GM12878 (cell line): ENCODE data around the gene SCYGR2. TPM values are rescaled to one million over a fixed set of nuclear protein-coding genes. Genes with fewer than 3 reads are reported as not detected.

Experiments used
- ATAC-seq: fragments of 200-7000 bp; cut with Tn5 transposase; 3 replicates; pipeline ENCODE4 v1.9.1; 2020; ENCODE audit warnings: mild to moderate bottlenecking, moderate library complexity
- BruUV-seq: library from RNA; stranded (reverse); fragments of 400-500 nt; replicated peaks from 2 replicates; lab custom pipeline; 2021; lab: Mats Ljungman, UMichigan
- CTCF ChIA-PET: fragments of 300-600 bp; sonication (Branson Sonifier 250); formaldehyde crosslinking; extraction: SDS; loops from one replicate; lab custom pipeline; 2021; ENCODE audit warnings: inconsistent platforms; lab: Yijun Ruan, JAX
- POLR2A ChIA-PET: fragments of 350-600 bp; formaldehyde crosslinking; extraction: SDS; loops from one replicate; lab custom pipeline; 2021; ENCODE audit warnings: inconsistent platforms; lab: Charles Lee
- RAD21 ChIA-PET: fragments of 300-600 bp; sonication (Branson Sonifier 250); formaldehyde crosslinking; loops from one replicate; lab custom pipeline; 2023; ENCODE audit warnings: antibody characterized with exemption; ENCODE audit not compliant: unreplicated experiment; lab: Charles Lee
- SMC1A ChIA-PET: fragments of 300-600 bp; sonication (Branson Sonifier 250); formaldehyde crosslinking; loops from one replicate; lab custom pipeline; 2023; ENCODE audit not compliant: unreplicated experiment, uncharacterized antibody; lab: Charles Lee
- DNase-seq: peaks from one replicate; pipeline ENCODE4 v3.0.0-alpha.2; 2011; ENCODE audit warnings: low read depth, low spot score
- FAIRE-seq: peaks from 3 replicates; lab custom pipeline; 2011; peaks lifted over from hg19 to GRCh38; lab: Jason Lieb, UNC
- H2AFZ ChIP-seq: 2 replicates; pipeline ENCODE4 v1.6.0; 2011; ENCODE audit warnings: low read depth, low read length, control low read depth; ENCODE audit not compliant: control insufficient read depth
- H3K27ac ChIP-seq: 2 replicates; pipeline ENCODE4 v1.5.1; 2011; ENCODE audit warnings: control low read depth; ENCODE audit not compliant: control insufficient read depth, insufficient read depth
- H3K27me3 ChIP-seq, 2 experiments: replicated peaks in 1 of 2; 2 replicates each; pipeline versions ENCODE4 v1.6.0 to v1.6.1; 2011; ENCODE audit warnings: low read length in 1 of 2; ENCODE audit not compliant: control insufficient read depth in 2 of 2, insufficient read depth in 2 of 2
- H3K36me3 ChIP-seq, 2 experiments: 2 replicates each; pipeline ENCODE4 v1.5.1; 2011; ENCODE audit warnings: low read length in 1 of 2; ENCODE audit not compliant: control insufficient read depth in 2 of 2, insufficient read depth in 2 of 2
- H3K4me1 ChIP-seq: 2 replicates; pipeline ENCODE4 v1.6.1; 2011; ENCODE audit warnings: mild to moderate bottlenecking, low read length, moderate library complexity, mixed read lengths; ENCODE audit not compliant: control insufficient read depth, insufficient read depth
- H3K4me2 ChIP-seq: 2 replicates; pipeline ENCODE4 v1.6.0; 2011; ENCODE audit warnings: control low read depth; ENCODE audit not compliant: control insufficient read depth, insufficient read depth
- H3K4me3 ChIP-seq: fragments of 200-600 bp; sonication (generic); 2 replicates; pipeline ENCODE4 v1.5.1; 2016
- H3K79me2 ChIP-seq: 2 replicates; pipeline ENCODE4 v1.6.0; 2011; ENCODE audit warnings: low read length; ENCODE audit not compliant: control insufficient read depth, insufficient read depth
- H3K9ac ChIP-seq: 2 replicates; pipeline ENCODE4 v1.8.0; 2011; ENCODE audit warnings: low read length, control low read depth, mixed read lengths; ENCODE audit not compliant: control insufficient read depth, insufficient read depth
- H3K9me3 ChIP-seq: replicated peaks from 3 replicates; pipeline ENCODE4 v1.5.1; 2011; ENCODE audit warnings: mild to moderate bottlenecking, low read length; ENCODE audit not compliant: control insufficient read depth, insufficient read depth
- H4K20me1 ChIP-seq: 2 replicates; pipeline ENCODE4 v1.6.0; 2011; ENCODE audit not compliant: control insufficient read depth, insufficient read depth
- CHD2 ChIP-seq: IDR thresholded peaks from 2 replicates; pipeline ENCODE4 v1.6.1; 2011; ENCODE audit warnings: low read depth, low read length, improper control_type of control experiment, borderline replicate concordance
- EED ChIP-seq: sonication (generic); IDR thresholded peaks from 2 replicates; pipeline ENCODE4 v1.6.1; 2016; ENCODE audit warnings: antibody characterized with exemption, low read depth
- NFXL1 ChIP-seq: fragments of 450-650 bp; IDR thresholded peaks from 2 replicates; pipeline ENCODE4 v1.6.1; 2017; ENCODE audit warnings: antibody characterized with exemption, mild to moderate bottlenecking, borderline replicate concordance
- POU2F2 ChIP-seq: IDR thresholded peaks from 3 replicates; pipeline ENCODE4 v1.6.1; 2011; ENCODE audit warnings: low read depth, mild to moderate bottlenecking, low read length, borderline replicate concordance
- RBBP5 ChIP-seq: fragments of 200-600 bp; sonication (generic); conservative IDR thresholded peaks from 2 replicates; pipeline ENCODE4 v1.6.1; 2016
- SREBF2 ChIP-seq: IDR thresholded peaks from 2 replicates; pipeline ENCODE4 v1.6.1; 2012; ENCODE audit warnings: mild to moderate bottlenecking, low read length
- SUZ12 ChIP-seq: fragments of 200-600 bp; sonication (generic); IDR thresholded peaks from one replicate; pipeline ENCODE4 v1.6.1; 2018; ENCODE audit warnings: antibody characterized with exemption, mild to moderate bottlenecking; ENCODE audit not compliant: unreplicated experiment
- TCF3 ChIP-seq: IDR thresholded peaks from 2 replicates; pipeline ENCODE4 v1.6.1; 2012; ENCODE audit warnings: low read depth, mild to moderate bottlenecking, low read length, borderline replicate concordance; ENCODE audit not compliant: insufficient read depth
- ZNF217 ChIP-seq: fragments of 450-650 bp; IDR thresholded peaks from 2 replicates; pipeline ENCODE4 v1.6.1; 2017; ENCODE audit warnings: antibody characterized with exemption, mild to moderate bottlenecking
- ZSCAN29 ChIP-seq: fragments of 450-650 bp; IDR thresholded peaks from 2 replicates; pipeline ENCODE4 v1.6.1; 2017; ENCODE audit warnings: mild to moderate bottlenecking, moderate library complexity
- WGBS: methylation state at CpG from one replicate; pipeline ENCODE4 v1.1.6; 2016; ENCODE audit warnings: low lambda C conversion rate; ENCODE audit not compliant: insufficient replicate concordance, insufficient coverage; ENCODE audit errors: missing lambda C conversion rate; 5-methylcytosine and 5-hydroxymethylcytosine counted together
- in situ Hi-C: fragments of 300-500 bp; cut with MboI; formaldehyde crosslinking; loops from 9 replicates; pipeline ENCODE4 v1.14.3; 2018; ENCODE audit warnings: mixed read lengths
- intact Hi-C: fragments of 100-400 bp; cut with micrococcal nuclease; formaldehyde crosslinking; loops from one replicate; pipeline ENCODE4 v1.14.2; 2022; ENCODE audit not compliant: unreplicated experiment
- polyA plus RNA-seq, 11 experiments: library from polyadenylated mRNA; depleted of rRNA in 4 of 11; unstranded in 6 of 11; stranded (reverse) in 5 of 11; fragments of >200 nt; fragmentation: Nextera tagmentation in 4 of 11; fragmentation: Illumina TruSeq in 1 of 11; extraction: Ambion mirVana in 4 of 11; extraction: Trizol in 1 of 11; gene quantifications; 1 replicate in 1 of 11; 2 replicates in 10 of 11; pipeline versions ENCODE4 v1.2.1 to v1.2.3, GENCODE V29; 2011 to 2016; ENCODE audit warnings: inconsistent platforms in 2 of 11, missing spikeins in 2 of 11, low read depth in 1 of 11
- total RNA-seq, 4 experiments: library from RNA; depleted of rRNA in 3 of 4; stranded (reverse); fragments of >200 nt in 3 of 4; fragmentation: Illumina TruSeq in 1 of 4; extraction: Trizol in 1 of 4; gene quantifications; 2 replicates each; pipeline versions ENCODE4 v1.2.1 to v1.2.3, GENCODE V29; 2013 to 2021
- TF ChIP-seq, protein P1 (sequence below): fragments of 450-650 bp; formaldehyde crosslinking; IDR thresholded peaks from 2 replicates; pipeline ENCODE4 v1.4.0; 2022; ENCODE audit warnings: mild to moderate bottlenecking, moderate library complexity
- TF ChIP-seq, protein P2 (sequence below): fragments of 450-650 bp; conservative IDR thresholded peaks from 2 replicates; pipeline ENCODE4 v1.6.1; 2017; ENCODE audit warnings: mild to moderate bottlenecking, moderate library complexity

SCYGR2 gene
- total and polyA plus RNA-seq, 10 of the 15 experiments (the other 5 are each of a cell fraction or from before 2014, with no cell fraction given), result not detected

DNA sequence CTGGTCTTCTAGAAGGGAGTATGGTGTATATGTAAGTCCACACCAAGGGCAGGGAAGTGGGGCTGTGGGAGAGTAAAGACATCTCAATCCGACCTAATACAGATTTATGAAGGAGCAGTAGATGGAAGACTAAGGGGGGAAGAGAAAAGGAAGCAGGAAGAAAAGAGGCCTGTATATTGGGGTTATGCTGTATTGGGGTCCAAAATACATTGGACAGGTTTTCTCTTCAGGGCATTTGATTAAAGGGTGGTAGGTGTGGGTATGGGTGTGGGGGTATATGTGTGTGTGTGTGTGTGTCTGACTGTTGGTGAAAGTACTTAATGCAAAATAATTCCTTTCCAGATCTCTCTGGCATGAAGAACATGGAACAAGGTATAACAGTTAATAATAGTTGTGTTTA lies 33.6 kb upstream of the SCYGR2 start:
- no peak overlapping the region for H3K27ac ChIP-seq
- ChIA-PET CTCF (interaction anchor here (3.9 kb wide), 1 partner anchor 159 kb away, joined by 28 read pairs; no protein-coding TSS in a partner anchor), RAD21 (no interaction called here), POLR2A (no interaction called here), SMC1A (interaction anchor here (1.5 to 2.5 kb wide), 3 partner anchors 11 to 158 kb away, joined by 4 to 13 read pairs (median 4); no protein-coding TSS in a partner anchor)
- FAIRE-seq (no peak), DNase-seq (no peak), ATAC-seq (no peak; the same call in 2 of the 3 replicates)
- in situ Hi-C loops, result no loop called here
- no peaks in the 10 kb centered on the region for H3K79me2 ChIP-seq
- no peak overlapping the region for H3K9ac ChIP-seq
- BruUV-seq, result no TSS peak
- no peak overlapping the region for H2AFZ ChIP-seq
- 94% methylated on average over 1 of the region's 1 CpG for WGBS
- H3K27me3 ChIP-seq, result no peaks in the 10 kb centered on the region
- no peaks in the 10 kb centered on the region for H4K20me1 ChIP-seq
- 0 out of 4 replicates have a peak, but pooled peaks cover 0 to 2% of the 10 kb centered on the region in 2 experiments for H3K36me3 ChIP-seq
- H3K4me2 ChIP-seq, result no peak overlapping the region
- intact Hi-C loops, result no loop called here
- no peaks in the 10 kb centered on the region for H3K4me1 ChIP-seq
- no peaks in the 10 kb centered on the region for H3K9me3 ChIP-seq
- TF ChIP-seq ZNF217 (no peak), POU2F2 (no peak), NFXL1 (no peak)
- TF ChIP-seq, all 136 proteins: peak for 0
- H3K4me3 ChIP-seq, result no peak overlapping the region

DNA sequence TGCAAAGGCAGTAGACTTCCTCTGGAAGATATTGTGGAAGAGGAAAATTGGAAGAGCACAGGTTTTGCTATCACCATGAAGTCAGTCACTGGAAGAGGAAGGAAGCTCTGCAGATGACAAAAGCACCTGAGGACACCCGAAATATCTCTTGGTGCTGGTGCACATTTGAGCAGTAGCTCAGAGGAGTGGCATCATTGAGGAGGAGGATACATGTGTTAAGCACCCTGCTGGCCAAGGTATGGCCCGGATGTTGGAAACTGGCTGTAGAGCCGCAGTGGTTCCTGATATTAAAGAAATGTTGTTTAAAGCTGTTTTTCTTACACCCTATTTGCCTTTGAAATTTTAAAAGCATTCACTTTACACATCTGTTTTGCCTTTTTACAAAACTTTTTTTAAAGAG lies 32.7 kb upstream of the SCYGR2 start:
- SMC1A ChIA-PET, result interaction anchor here (0.8 to 2.5 kb wide), 9 partner anchors 9 to 159 kb away, joined by 3 to 13 read pairs (median 4); no protein-coding TSS in a partner anchor
- H3K36me3 ChIP-seq, result 0 out of 4 replicates have a peak, but pooled peaks cover 0 to 2% of the 10 kb centered on the region in 2 experiments
- BruUV-seq, result no TSS peak
- POLR2A ChIA-PET, result interaction anchor here (0.6 kb wide), 1 partner anchor 77 kb away, joined by 3 read pairs; no protein-coding TSS in a partner anchor
- intact Hi-C loops (no loop called here), in situ Hi-C loops (no loop called here)
- no peaks in the 10 kb centered on the region for H3K27me3 ChIP-seq
- no peaks in the 10 kb centered on the region for H3K9me3 ChIP-seq
- CTCF ChIA-PET, result interaction anchor here (1.1 to 3.9 kb wide), 2 partner anchors 160 to 304 kb away, joined by 3 to 28 read pairs; no protein-coding TSS in a partner anchor
- RAD21 ChIA-PET, result interaction anchor here (1.0 to 1.5 kb wide), 2 partner anchors 159 to 200 kb away, joined by 4 to 5 read pairs; no protein-coding TSS in a partner anchor
- H3K27ac ChIP-seq, result no peak overlapping the region
- WGBS, result 71% methylated on average over 3 of the region's 3 CpGs
- H3K79me2 ChIP-seq, result no peaks in the 10 kb centered on the region
- no peaks in the 10 kb centered on the region for H4K20me1 ChIP-seq
- no peak overlapping the region for H3K4me2 ChIP-seq
- no peaks in the 10 kb centered on the region for H3K4me1 ChIP-seq
- DNase-seq (no peak), FAIRE-seq (no peak), ATAC-seq (peak; percentile 38; the same call in 2 of the 3 replicates)
- no peak overlapping the region for H3K4me3 ChIP-seq
- no peak overlapping the region for H2AFZ ChIP-seq
- no peak overlapping the region for H3K9ac ChIP-seq
- no peak for TF ChIP-seq SREBF2
- no peak for TF ChIP-seq TCF3
- no peak for TF ChIP-seq EED
- TF ChIP-seq, protein P1, sequence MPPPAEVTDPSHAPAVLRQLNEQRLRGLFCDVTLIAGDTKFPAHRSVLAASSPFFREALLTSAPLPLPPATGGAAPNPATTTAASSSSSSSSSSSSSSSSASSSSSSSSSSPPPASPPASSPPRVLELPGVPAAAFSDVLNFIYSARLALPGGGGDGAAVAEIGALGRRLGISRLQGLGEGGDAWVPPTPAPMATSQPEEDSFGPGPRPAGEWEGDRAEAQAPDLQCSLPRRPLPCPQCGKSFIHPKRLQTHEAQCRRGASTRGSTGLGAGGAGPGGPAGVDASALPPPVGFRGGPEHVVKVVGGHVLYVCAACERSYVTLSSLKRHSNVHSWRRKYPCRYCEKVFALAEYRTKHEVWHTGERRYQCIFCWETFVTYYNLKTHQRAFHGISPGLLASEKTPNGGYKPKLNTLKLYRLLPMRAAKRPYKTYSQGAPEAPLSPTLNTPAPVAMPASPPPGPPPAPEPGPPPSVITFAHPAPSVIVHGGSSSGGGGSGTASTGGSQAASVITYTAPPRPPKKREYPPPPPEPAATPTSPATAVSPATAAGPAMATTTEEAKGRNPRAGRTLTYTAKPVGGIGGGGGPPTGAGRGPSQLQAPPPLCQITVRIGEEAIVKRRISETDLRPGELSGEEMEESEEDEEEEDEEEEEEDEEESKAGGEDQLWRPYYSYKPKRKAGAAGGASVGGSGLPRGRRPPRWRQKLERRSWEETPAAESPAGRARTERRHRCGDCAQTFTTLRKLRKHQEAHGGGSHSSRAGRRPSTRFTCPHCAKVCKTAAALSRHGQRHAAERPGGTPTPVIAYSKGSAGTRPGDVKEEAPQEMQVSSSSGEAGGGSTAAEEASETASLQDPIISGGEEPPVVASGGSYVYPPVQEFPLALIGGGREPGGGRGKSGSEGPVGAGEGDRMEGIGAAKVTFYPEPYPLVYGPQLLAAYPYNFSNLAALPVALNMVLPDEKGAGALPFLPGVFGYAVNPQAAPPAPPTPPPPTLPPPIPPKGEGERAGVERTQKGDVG, result no peak
- no peak for TF ChIP-seq ZSCAN29
- TF ChIP-seq, protein P2, sequence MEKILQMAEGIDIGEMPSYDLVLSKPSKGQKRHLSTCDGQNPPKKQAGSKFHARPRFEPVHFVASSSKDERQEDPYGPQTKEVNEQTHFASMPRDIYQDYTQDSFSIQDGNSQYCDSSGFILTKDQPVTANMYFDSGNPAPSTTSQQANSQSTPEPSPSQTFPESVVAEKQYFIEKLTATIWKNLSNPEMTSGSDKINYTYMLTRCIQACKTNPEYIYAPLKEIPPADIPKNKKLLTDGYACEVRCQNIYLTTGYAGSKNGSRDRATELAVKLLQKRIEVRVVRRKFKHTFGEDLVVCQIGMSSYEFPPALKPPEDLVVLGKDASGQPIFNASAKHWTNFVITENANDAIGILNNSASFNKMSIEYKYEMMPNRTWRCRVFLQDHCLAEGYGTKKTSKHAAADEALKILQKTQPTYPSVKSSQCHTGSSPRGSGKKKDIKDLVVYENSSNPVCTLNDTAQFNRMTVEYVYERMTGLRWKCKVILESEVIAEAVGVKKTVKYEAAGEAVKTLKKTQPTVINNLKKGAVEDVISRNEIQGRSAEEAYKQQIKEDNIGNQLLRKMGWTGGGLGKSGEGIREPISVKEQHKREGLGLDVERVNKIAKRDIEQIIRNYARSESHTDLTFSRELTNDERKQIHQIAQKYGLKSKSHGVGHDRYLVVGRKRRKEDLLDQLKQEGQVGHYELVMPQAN, result no peak
- TF ChIP-seq RBBP5, result no peak
- TF ChIP-seq CHD2, result no peak
- no peak for TF ChIP-seq SUZ12
